Measurements from ENCODE around the gene MAP4K1.

MAP4K1 gene

DNA sequence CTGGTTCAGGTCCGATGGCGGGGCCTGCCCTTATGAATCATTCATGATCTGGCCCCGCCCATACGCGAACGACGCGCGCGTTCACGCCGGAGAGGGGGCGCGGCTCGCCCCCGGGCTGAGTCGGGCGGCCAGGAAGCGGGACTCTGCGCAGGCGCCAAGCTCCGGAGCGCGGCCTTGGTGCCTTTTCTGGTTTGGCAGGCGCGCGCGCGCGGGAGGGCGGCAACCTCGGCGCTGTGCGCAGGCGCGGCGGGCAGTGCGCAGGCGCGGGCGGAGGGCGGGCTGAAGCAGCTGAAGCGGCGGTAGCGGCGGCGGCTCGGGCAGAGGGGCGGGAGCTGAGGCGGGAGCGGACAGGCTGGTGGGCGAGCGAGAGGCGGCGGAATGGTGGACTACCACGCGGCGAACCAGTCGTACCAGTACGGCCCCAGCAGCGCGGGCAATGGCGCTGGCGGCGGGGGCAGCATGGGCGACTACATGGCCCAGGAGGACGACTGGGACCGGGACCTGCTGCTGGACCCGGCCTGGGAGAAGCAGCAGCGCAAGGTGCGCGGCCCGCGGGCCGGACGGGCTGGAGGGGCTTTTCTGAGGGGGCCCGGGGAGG, 29.7 kb upstream of the MAP4K1 start, which contains the start of gene ACTN4 (continued):
- TF ChIP-seq, protein P1, sequence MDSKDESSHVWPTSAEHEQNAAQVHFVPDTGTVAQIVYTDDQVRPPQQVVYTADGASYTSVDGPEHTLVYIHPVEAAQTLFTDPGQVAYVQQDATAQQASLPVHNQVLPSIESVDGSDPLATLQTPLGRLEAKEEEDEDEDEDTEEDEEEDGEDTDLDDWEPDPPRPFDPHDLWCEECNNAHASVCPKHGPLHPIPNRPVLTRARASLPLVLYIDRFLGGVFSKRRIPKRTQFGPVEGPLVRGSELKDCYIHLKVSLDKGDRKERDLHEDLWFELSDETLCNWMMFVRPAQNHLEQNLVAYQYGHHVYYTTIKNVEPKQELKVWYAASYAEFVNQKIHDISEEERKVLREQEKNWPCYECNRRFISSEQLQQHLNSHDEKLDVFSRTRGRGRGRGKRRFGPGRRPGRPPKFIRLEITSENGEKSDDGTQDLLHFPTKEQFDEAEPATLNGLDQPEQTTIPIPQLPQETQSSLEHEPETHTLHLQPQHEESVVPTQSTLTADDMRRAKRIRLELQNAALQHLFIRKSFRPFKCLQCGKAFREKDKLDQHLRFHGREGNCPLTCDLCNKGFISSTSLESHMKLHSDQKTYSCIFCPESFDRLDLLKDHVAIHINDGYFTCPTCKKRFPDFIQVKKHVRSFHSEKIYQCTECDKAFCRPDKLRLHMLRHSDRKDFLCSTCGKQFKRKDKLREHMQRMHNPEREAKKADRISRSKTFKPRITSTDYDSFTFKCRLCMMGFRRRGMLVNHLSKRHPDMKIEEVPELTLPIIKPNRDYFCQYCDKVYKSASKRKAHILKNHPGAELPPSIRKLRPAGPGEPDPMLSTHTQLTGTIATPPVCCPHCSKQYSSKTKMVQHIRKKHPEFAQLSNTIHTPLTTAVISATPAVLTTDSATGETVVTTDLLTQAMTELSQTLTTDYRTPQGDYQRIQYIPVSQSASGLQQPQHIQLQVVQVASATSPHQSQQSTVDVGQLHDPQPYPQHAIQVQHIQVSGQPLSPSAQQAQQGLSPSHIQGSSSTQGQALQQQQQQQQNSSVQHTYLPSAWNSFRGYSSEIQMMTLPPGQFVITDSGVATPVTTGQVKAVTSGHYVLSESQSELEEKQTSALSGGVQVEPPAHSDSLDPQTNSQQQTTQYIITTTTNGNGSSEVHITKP (tag by site-specific recombination; IDR thresholded peaks at IDR 0.05), result 0 out of 2 replicates have a peak, but pooled peaks have one; percentile 49
- TF ChIP-seq WT1 (tag by site-specific recombination; IDR thresholded peaks at IDR 0.05) (peak; percentile 62), ZNF830 (tag by site-specific recombination; IDR thresholded peaks at IDR 0.05; ENCODE audit: low read depth) (no peak), ZNF433 (tag by site-specific recombination; IDR thresholded peaks at IDR 0.05; ENCODE audit: low read depth) (no peak), GLIS2 (tag by site-specific recombination; IDR thresholded peaks at IDR 0.05) (peak; percentile 56; the same call in 1 of the 2 replicates), ZBTB21 (tag by site-specific recombination; IDR thresholded peaks at IDR 0.05) (no peak), ZSCAN30 (tag by site-specific recombination; IDR thresholded peaks at IDR 0.05) (peak; percentile 95), ZNF274 (IDR thresholded peaks at IDR 0.05; ENCODE audit: low read length) (no peak), ZNF274 (tag by site-specific recombination; IDR thresholded peaks at IDR 0.05; ENCODE audit: borderline replicate concordance) (no peak), SCRT2 (tag by site-specific recombination; IDR thresholded peaks at IDR 0.05) (peak; percentile 62), ZSCAN23 (tag by site-specific recombination; IDR thresholded peaks at IDR 0.05) (0 out of 2 replicates have a peak, but pooled peaks have one; percentile 64), ZNF394 (tag by site-specific recombination; IDR thresholded peaks at IDR 0.05; ENCODE audit: borderline replicate concordance) (peak; percentile 86), ZNF416 (tag by site-specific recombination; IDR thresholded peaks at IDR 0.05) (no peak), ZNF792 (tag by site-specific recombination; IDR thresholded peaks at IDR 0.05) (peak; percentile 93), BCL11B (tag by site-specific recombination; IDR thresholded peaks at IDR 0.05; ENCODE audit: low read depth) (peak; percentile 77; the same call in 1 of the 2 replicates), ZNF214 (tag by site-specific recombination; IDR thresholded peaks at IDR 0.05; ENCODE audit: borderline replicate concordance) (no peak), KLF7 (tag by site-specific recombination; IDR thresholded peaks at IDR 0.05; ENCODE audit: borderline replicate concordance) (peak; percentile 80; the same call in 1 of the 2 replicates), ZNF837 (tag by site-specific recombination; IDR thresholded peaks at IDR 0.05) (peak; percentile 84; the same call in 1 of the 2 replicates), ZNF335 (tag by site-specific recombination; conservative IDR thresholded peaks at IDR 0.05) (peak; percentile 91), KLF8 (tag by site-specific recombination; IDR thresholded peaks at IDR 0.05) (peak; percentile 96; the same call in 1 of the 2 replicates), ZNF544 (tag by site-specific recombination; IDR thresholded peaks at IDR 0.05) (no peak), ZNF624 (tag by site-specific recombination; IDR thresholded peaks at IDR 0.05) (no peak), ZNF529 (tag by site-specific recombination; IDR thresholded peaks at IDR 0.05; ENCODE audit: insufficient replicate concordance) (no peak), ZNF658 (tag by site-specific recombination; IDR thresholded peaks at IDR 0.05) (0 out of 2 replicates have a peak, but pooled peaks have one; percentile 55), YY2 (tag by site-specific recombination; IDR thresholded peaks at IDR 0.05) (peak; percentile 94)
- TF ChIP-seq, protein P2, sequence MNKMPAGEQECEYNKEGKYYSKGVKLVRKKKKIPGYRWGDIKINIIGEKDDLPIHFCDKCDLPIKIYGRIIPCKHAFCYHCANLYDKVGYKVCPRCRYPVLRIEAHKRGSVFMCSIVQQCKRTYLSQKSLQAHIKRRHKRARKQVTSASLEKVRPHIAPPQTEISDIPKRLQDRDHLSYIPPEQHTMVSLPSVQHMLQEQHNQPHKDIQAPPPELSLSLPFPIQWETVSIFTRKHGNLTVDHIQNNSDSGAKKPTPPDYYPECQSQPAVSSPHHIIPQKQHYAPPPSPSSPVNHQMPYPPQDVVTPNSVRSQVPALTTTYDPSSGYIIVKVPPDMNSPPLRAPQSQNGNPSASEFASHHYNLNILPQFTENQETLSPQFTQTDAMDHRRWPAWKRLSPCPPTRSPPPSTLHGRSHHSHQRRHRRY (tag by site-specific recombination; IDR thresholded peaks at IDR 0.05), result peak; percentile 81; the same call in 1 of the 2 replicates
- TF ChIP-seq, protein P3, sequence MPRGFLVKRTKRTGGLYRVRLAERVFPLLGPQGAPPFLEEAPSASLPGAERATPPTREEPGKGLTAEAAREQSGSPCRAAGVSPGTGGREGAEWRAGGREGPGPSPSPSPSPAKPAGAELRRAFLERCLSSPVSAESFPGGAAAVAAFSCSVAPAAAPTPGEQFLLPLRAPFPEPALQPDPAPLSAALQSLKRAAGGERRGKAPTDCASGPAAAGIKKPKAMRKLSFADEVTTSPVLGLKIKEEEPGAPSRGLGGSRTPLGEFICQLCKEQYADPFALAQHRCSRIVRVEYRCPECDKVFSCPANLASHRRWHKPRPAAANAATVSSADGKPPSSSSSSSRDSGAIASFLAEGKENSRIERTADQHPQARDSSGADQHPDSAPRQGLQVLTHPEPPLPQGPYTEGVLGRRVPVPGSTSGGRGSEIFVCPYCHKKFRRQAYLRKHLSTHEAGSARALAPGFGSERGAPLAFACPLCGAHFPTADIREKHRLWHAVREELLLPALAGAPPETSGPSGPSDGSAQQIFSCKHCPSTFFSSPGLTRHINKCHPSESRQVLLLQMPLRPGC (tag by site-specific recombination; IDR thresholded peaks at IDR 0.05), result peak; percentile 79
- TF ChIP-seq, protein P4, sequence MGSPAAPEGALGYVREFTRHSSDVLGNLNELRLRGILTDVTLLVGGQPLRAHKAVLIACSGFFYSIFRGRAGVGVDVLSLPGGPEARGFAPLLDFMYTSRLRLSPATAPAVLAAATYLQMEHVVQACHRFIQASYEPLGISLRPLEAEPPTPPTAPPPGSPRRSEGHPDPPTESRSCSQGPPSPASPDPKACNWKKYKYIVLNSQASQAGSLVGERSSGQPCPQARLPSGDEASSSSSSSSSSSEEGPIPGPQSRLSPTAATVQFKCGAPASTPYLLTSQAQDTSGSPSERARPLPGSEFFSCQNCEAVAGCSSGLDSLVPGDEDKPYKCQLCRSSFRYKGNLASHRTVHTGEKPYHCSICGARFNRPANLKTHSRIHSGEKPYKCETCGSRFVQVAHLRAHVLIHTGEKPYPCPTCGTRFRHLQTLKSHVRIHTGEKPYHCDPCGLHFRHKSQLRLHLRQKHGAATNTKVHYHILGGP (tag by site-specific recombination; IDR thresholded peaks at IDR 0.05), result no peak
- TF ChIP-seq, protein P5, sequence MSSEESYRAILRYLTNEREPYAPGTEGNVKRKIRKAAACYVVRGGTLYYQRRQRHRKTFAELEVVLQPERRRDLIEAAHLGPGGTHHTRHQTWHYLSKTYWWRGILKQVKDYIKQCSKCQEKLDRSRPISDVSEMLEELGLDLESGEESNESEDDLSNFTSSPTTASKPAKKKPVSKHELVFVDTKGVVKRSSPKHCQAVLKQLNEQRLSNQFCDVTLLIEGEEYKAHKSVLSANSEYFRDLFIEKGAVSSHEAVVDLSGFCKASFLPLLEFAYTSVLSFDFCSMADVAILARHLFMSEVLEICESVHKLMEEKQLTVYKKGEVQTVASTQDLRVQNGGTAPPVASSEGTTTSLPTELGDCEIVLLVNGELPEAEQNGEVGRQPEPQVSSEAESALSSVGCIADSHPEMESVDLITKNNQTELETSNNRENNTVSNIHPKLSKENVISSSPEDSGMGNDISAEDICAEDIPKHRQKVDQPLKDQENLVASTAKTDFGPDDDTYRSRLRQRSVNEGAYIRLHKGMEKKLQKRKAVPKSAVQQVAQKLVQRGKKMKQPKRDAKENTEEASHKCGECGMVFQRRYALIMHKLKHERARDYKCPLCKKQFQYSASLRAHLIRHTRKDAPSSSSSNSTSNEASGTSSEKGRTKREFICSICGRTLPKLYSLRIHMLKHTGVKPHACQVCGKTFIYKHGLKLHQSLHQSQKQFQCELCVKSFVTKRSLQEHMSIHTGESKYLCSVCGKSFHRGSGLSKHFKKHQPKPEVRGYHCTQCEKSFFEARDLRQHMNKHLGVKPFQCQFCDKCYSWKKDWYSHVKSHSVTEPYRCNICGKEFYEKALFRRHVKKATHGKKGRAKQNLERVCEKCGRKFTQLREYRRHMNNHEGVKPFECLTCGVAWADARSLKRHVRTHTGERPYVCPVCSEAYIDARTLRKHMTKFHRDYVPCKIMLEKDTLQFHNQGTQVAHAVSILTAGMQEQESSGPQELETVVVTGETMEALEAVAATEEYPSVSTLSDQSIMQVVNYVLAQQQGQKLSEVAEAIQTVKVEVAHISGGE (tag by site-specific recombination; conservative IDR thresholded peaks at IDR 0.05; ENCODE audit: low read depth), result peak; percentile 54
